H9 (cell line): ENCODE measurements around the gene PTPRN2. TPM values are rescaled to one million over a fixed set of nuclear protein-coding genes. Genes with fewer than 3 reads are reported as not detected.

Experiments
- DNase-seq: peaks from one replicate; pipeline ENCODE4 v3.0.0-alpha.2; 2017
- H2AFZ ChIP-seq: one replicate; pipeline ENCODE4 v1.6.1; 2013; ENCODE audit warnings: mild to moderate bottlenecking, low read length, control low read depth, moderate library complexity
- H2AK5ac ChIP-seq: 2 replicates; pipeline ENCODE4 v1.6.1; 2013; ENCODE audit warnings: low read length, control low read depth, mixed read lengths; ENCODE audit not compliant: insufficient read length
- H2BK120ac ChIP-seq: one replicate; pipeline ENCODE4 v1.6.1; 2013; ENCODE audit warnings: low read depth, mild to moderate bottlenecking, low read length, control low read depth, inconsistent platforms; ENCODE audit not compliant: poor library complexity, severe bottlenecking
- H2BK12ac ChIP-seq: 2 replicates; pipeline ENCODE4 v1.6.1; 2013; ENCODE audit warnings: low read length, control low read depth, mixed read lengths, low read depth; ENCODE audit not compliant: insufficient read length
- H2BK15ac ChIP-seq: 2 replicates; pipeline ENCODE4 v1.6.1; 2013; ENCODE audit warnings: low read depth, low read length, control low read depth
- H2BK20ac ChIP-seq: one replicate; pipeline ENCODE4 v1.6.1; 2013; ENCODE audit warnings: low read depth, mild to moderate bottlenecking, low read length, control low read depth, inconsistent platforms; ENCODE audit not compliant: poor library complexity, severe bottlenecking
- H2BK5ac ChIP-seq: 2 replicates; pipeline ENCODE4 v1.6.1; 2013; ENCODE audit warnings: low read length, control low read depth, mixed read lengths; ENCODE audit not compliant: insufficient read length
- H3K14ac ChIP-seq: 2 replicates; pipeline ENCODE4 v1.6.1; 2013; ENCODE audit warnings: low read length, control low read depth; ENCODE audit not compliant: insufficient read depth
- H3K18ac ChIP-seq: 2 replicates; pipeline ENCODE4 v1.6.1; 2013; ENCODE audit warnings: low read depth, mild to moderate bottlenecking, mixed read lengths, low read length, control low read depth; ENCODE audit not compliant: insufficient read length
- H3K23ac ChIP-seq: 2 replicates; pipeline ENCODE4 v1.6.1; 2013; ENCODE audit warnings: low read length, control low read depth, mixed read lengths, low read depth; ENCODE audit not compliant: insufficient read length
- H3K23me2 ChIP-seq: 2 replicates; pipeline ENCODE4 v1.6.1; 2013; ENCODE audit warnings: low read depth, mild to moderate bottlenecking, mixed read lengths, low read length, control low read depth; ENCODE audit not compliant: insufficient read length, poor library complexity, severe bottlenecking
- H3K27ac ChIP-seq: 2 replicates; pipeline ENCODE4 v1.5.1; 2013; ENCODE audit warnings: low read length, control low read depth, mixed read lengths, low read depth; ENCODE audit not compliant: insufficient read length
- H3K27me3 ChIP-seq: 2 replicates; pipeline ENCODE4 v1.6.1; 2013; ENCODE audit warnings: low read length, control low read depth, inconsistent platforms; ENCODE audit not compliant: insufficient read depth
- H3K4ac ChIP-seq: 2 replicates; pipeline ENCODE4 v1.6.1; 2013; ENCODE audit warnings: low read depth, mild to moderate bottlenecking, control low read depth, inconsistent platforms, low read length, moderate library complexity
- H3K4me1 ChIP-seq: 2 replicates; pipeline ENCODE4 v1.6.1; 2013; ENCODE audit warnings: low read length, control low read depth, inconsistent platforms; ENCODE audit not compliant: insufficient read depth
- H3K4me2 ChIP-seq: 2 replicates; pipeline ENCODE4 v1.6.1; 2013; ENCODE audit warnings: low read length, control low read depth, mixed read lengths; ENCODE audit not compliant: insufficient read length, insufficient read depth
- H3K56ac ChIP-seq: 2 replicates; pipeline ENCODE4 v1.6.1; 2013; ENCODE audit warnings: low read depth, mild to moderate bottlenecking, mixed read lengths, low read length, control low read depth; ENCODE audit not compliant: insufficient read length
- H3K79me1 ChIP-seq: 2 replicates; pipeline ENCODE4 v1.6.1; 2013; ENCODE audit warnings: low read depth, mild to moderate bottlenecking, moderate library complexity, low read length, control low read depth, inconsistent platforms; ENCODE audit not compliant: insufficient read depth, poor library complexity, severe bottlenecking
- H3K79me2 ChIP-seq: 2 replicates; pipeline ENCODE4 v1.6.1; 2013; ENCODE audit warnings: low read length, control low read depth, inconsistent platforms; ENCODE audit not compliant: insufficient read depth
- H3K9ac ChIP-seq: 2 replicates; pipeline ENCODE4 v1.6.1; 2013; ENCODE audit warnings: low read length, control low read depth, mixed read lengths; ENCODE audit not compliant: insufficient read length; ENCODE audit errors: extremely low read depth
- H3K9me3 ChIP-seq: one replicate; pipeline ENCODE4 v1.6.1; 2013; ENCODE audit warnings: low read depth, low read length, inconsistent platforms; ENCODE audit not compliant: control insufficient read depth
- H3T11ph ChIP-seq: one replicate; pipeline ENCODE4 v1.6.1; 2013; ENCODE audit warnings: mild to moderate bottlenecking, low read length, control low read depth, inconsistent platforms
- H4K20me1 ChIP-seq: one replicate; pipeline ENCODE4 v1.6.1; 2013; ENCODE audit not compliant: control insufficient read depth, insufficient read length, insufficient read depth
- H4K5ac ChIP-seq: 2 replicates; pipeline ENCODE4 v1.6.1; 2013; ENCODE audit warnings: low read depth, mild to moderate bottlenecking, mixed read lengths, low read length, control low read depth; ENCODE audit not compliant: insufficient read length
- H4K8ac ChIP-seq: replicated peaks from 2 replicates; pipeline ENCODE4 v1.6.1; 2013; ENCODE audit warnings: low read length, control low read depth, mixed read lengths, low read depth; ENCODE audit not compliant: insufficient read length
- H4K91ac ChIP-seq: 2 replicates; pipeline ENCODE4 v1.6.1; 2013; ENCODE audit warnings: low read depth, mild to moderate bottlenecking, moderate library complexity, mixed read lengths, low read length, control low read depth; ENCODE audit not compliant: insufficient read length
- H3K27ac Mint-ChIP-seq, 3 experiments: 2 replicates in 2 of 3; 3 replicates in 1 of 3; pipeline ENCODE4 v1.8.0; 2020 to 2021; ENCODE audit warnings: mixed read lengths in 3 of 3, mild to moderate bottlenecking in 1 of 3, moderate library complexity in 1 of 3
- H3K27me3 Mint-ChIP-seq: 2 replicates; pipeline ENCODE4 v1.8.0; 2021; ENCODE audit warnings: low read depth, mild to moderate bottlenecking, moderate library complexity, mixed read lengths
- H3K36me3 Mint-ChIP-seq, 3 experiments: 2 replicates in 2 of 3; 3 replicates in 1 of 3; pipeline ENCODE4 v1.8.0; 2020 to 2021; ENCODE audit warnings: low read depth in 3 of 3, mixed read lengths in 3 of 3; ENCODE audit not compliant: insufficient read depth in 1 of 3
- H3K4me1 Mint-ChIP-seq, 2 experiments: 2 replicates each; pipeline ENCODE4 v1.8.0; 2020; ENCODE audit warnings: mixed read lengths in 2 of 2
- H3K4me3 Mint-ChIP-seq, 2 experiments: 2 replicates in 1 of 2; 3 replicates in 1 of 2; pipeline ENCODE4 v1.8.0; 2020 to 2021; ENCODE audit warnings: mild to moderate bottlenecking in 2 of 2, mixed read lengths in 2 of 2, moderate library complexity in 1 of 2
- H3K9me3 Mint-ChIP-seq, 2 experiments: 2 replicates in 1 of 2; 3 replicates in 1 of 2; pipeline ENCODE4 v1.8.0; 2020; ENCODE audit warnings: mild to moderate bottlenecking in 2 of 2, mixed read lengths in 2 of 2, moderate library complexity in 1 of 2
- WGBS: extraction: QIAGEN DNeasy Blood & Tissue Kit; methylation state at CpG from one replicate; pipeline ENCODE4 v1.1.7; 2013; ENCODE audit warnings: missing lambda C conversion rate, low lambda C conversion rate, mixed read lengths; ENCODE audit not compliant: insufficient read length; ENCODE audit errors: extremely low coverage; 5-methylcytosine and 5-hydroxymethylcytosine counted together
- total RNA-seq: library from RNA; stranded (reverse); gene quantifications from 2 replicates; pipeline ENCODE4 v1.2.1, GENCODE V29; 2021
- TF ChIP-seq, protein P1 (sequence below): fragments of 200-600 bp; sonication (generic); conservative IDR thresholded peaks from 3 replicates; pipeline ENCODE4 v1.8.0; 2021; ENCODE audit warnings: antibody characterized with exemption, mild to moderate bottlenecking

PTPRN2 gene
- total RNA-seq, 1 experiment from 2014 or later: 5.2 TPM

DNA sequence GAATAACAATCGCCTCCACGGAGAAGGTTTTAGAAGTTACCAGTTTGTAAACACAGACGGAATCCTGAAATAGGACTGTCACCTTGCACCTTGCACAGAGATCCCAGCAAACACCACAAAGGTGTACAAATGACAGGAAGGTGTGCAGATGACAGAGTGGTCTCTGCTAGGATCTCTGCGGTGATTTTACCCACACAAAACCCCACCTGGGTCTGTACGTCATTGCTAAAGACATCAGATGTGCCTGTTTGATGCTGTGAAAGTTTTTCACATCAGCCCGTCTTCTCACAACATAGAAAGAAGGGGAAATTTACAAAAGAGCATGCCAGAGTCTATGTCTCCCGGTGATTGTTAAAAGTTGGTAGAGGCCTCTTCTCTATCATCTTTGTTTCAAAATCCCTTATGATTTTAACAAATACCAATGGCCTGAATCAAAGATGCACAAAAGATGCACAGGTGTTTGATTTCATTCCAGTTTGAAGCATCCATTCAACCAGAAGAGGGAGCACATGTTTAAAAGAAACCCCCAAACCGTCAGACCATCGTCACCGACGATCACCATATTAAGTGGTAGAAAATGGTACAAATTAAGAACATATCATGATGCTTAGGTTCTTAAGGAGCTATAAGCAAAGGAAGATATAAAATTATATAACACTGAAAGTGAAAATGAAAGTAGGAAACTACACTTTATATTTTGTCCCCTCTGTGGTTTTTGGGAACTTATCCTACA lies 576.5 kb downstream of the PTPRN2 start:
- no peak overlapping the region for H2AFZ ChIP-seq
- peaks cover 47 to 48% of the 10 kb centered on the region in 2 experiments for H3K4me1 Mint-ChIP-seq
- no peak overlapping the region for H2BK20ac ChIP-seq
- H2BK120ac ChIP-seq: no peak overlapping the region
- no peak overlapping the region for H2BK15ac ChIP-seq
- H3K9me3 ChIP-seq: no peaks in the 10 kb centered on the region
- no peak overlapping the region for H3K4me3 Mint-ChIP-seq
- H2BK12ac ChIP-seq: no peak overlapping the region
- no peak overlapping the region for H3K23ac ChIP-seq
- no peaks in the 10 kb centered on the region for H3K79me2 ChIP-seq
- H3K4me2 ChIP-seq: no peak overlapping the region
- H3K9ac ChIP-seq: no peak overlapping the region
- TF ChIP-seq, protein P1, sequence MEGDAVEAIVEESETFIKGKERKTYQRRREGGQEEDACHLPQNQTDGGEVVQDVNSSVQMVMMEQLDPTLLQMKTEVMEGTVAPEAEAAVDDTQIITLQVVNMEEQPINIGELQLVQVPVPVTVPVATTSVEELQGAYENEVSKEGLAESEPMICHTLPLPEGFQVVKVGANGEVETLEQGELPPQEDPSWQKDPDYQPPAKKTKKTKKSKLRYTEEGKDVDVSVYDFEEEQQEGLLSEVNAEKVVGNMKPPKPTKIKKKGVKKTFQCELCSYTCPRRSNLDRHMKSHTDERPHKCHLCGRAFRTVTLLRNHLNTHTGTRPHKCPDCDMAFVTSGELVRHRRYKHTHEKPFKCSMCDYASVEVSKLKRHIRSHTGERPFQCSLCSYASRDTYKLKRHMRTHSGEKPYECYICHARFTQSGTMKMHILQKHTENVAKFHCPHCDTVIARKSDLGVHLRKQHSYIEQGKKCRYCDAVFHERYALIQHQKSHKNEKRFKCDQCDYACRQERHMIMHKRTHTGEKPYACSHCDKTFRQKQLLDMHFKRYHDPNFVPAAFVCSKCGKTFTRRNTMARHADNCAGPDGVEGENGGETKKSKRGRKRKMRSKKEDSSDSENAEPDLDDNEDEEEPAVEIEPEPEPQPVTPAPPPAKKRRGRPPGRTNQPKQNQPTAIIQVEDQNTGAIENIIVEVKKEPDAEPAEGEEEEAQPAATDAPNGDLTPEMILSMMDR: peak; percentile 48
- no peak overlapping the region for H4K91ac ChIP-seq
- H3K27ac Mint-ChIP-seq: peak overlapping the region in 2 of 3 experiments; percentile 30 to 75; a peak in 2 of 7 replicates
- no peak overlapping the region for H3K14ac ChIP-seq
- H3K4ac ChIP-seq: no peak overlapping the region
- H3K27ac ChIP-seq: peak overlapping the region; percentile 15
- no peak overlapping the region for H2AK5ac ChIP-seq
- H3K18ac ChIP-seq: no peak overlapping the region
- H3K4me1 ChIP-seq: peaks cover 14% of the 10 kb centered on the region; the same call in 1 of the 2 replicates
- H3K56ac ChIP-seq: no peak overlapping the region
- no peaks in the 10 kb centered on the region for H3K27me3 ChIP-seq
- H3K27me3 Mint-ChIP-seq: peaks cover 14% of the 10 kb centered on the region
- H3K79me1 ChIP-seq: no peaks in the 10 kb centered on the region
- peaks cover 6% of the 10 kb centered on the region for H3K23me2 ChIP-seq
- no peaks in the 10 kb centered on the region for H4K20me1 ChIP-seq
- no peak overlapping the region for H4K5ac ChIP-seq
- H2BK5ac ChIP-seq: no peak overlapping the region
- H4K8ac ChIP-seq: no peak overlapping the region
- H3K36me3 Mint-ChIP-seq: no peaks in the 10 kb centered on the region
- DNase-seq: no peak
- no peaks in the 10 kb centered on the region; a peak in 2 of 5 replicates for H3K9me3 Mint-ChIP-seq
- no CpG with 5 or more reads among the region's 11 CpGs for WGBS
- H3T11ph ChIP-seq: no peak overlapping the region
